Esophagus (tissue), 2 donors: ENCODE data around the gene JMY. TPM values are rescaled to one million over a fixed set of nuclear protein-coding genes. Genes with fewer than 3 reads are reported as not detected.

Experiments
- H3K27ac ChIP-seq, 2 donors: one replicate each; pipeline ENCODE4 v1.5.1; 2013; ENCODE audit warnings: low read depth in 2 of 2, mild to moderate bottlenecking in 2 of 2, inconsistent platforms in 1 of 2, low read length in 1 of 2, moderate library complexity in 1 of 2
- H3K27me3 ChIP-seq, 2 donors: one replicate each; pipeline ENCODE4 v1.6.1; 2013; ENCODE audit warnings: low read length in 2 of 2, control low read depth in 1 of 2, mild to moderate bottlenecking in 1 of 2; ENCODE audit not compliant: insufficient read depth in 2 of 2, control insufficient read depth in 1 of 2
- H3K36me3 ChIP-seq, 2 donors: one replicate each; pipeline ENCODE4 v1.6.1; 2013; ENCODE audit warnings: low read length in 1 of 2; ENCODE audit not compliant: control insufficient read depth in 2 of 2, insufficient read depth in 2 of 2
- H3K4me1 ChIP-seq, 2 donors: one replicate each; pipeline ENCODE4 v1.6.1; 2013; ENCODE audit warnings: low read length in 1 of 2; ENCODE audit not compliant: control insufficient read depth in 2 of 2, insufficient read depth in 2 of 2
- H3K4me3 ChIP-seq, 2 donors: one replicate each; pipeline ENCODE4 v1.5.1; 2013; ENCODE audit warnings: low read length in 2 of 2, mild to moderate bottlenecking in 2 of 2, low read depth in 1 of 2, moderate library complexity in 1 of 2
- H3K9me3 ChIP-seq, 2 donors: one replicate each; pipeline ENCODE4 v1.6.1; 2013; ENCODE audit warnings: mild to moderate bottlenecking in 2 of 2, low read depth in 1 of 2, low read length in 1 of 2, moderate library complexity in 1 of 2; ENCODE audit not compliant: control insufficient read depth in 2 of 2, insufficient read depth in 1 of 2
- WGBS, 2 donors: extraction: QIAGEN DNeasy Blood & Tissue Kit; methylation state at CpG; one replicate each; pipeline ENCODE4 v1.1.7; 2013; 5-methylcytosine and 5-hydroxymethylcytosine counted together
- polyA plus RNA-seq, 2 donors: library from polyadenylated mRNA; stranded (reverse); fragments of 200-250 nt; gene quantifications; one replicate each; pipeline ENCODE4 v1.2.3, GENCODE V29; 2013
- donor health status: healthy with polysubstance abuse.
- donor health status: Bipolar disorder and iron deficiency.

The JMY gene
- polyA plus RNA-seq, 2 donors = 2.3 to 2.5 TPM

GRCh38 chr5:79305706-79306105 is 69.8 kb downstream of the JMY start:
- H3K27ac ChIP-seq = no peak overlapping the region
- H3K9me3 ChIP-seq = no peaks in the 10 kb centered on the region
- no peak overlapping the region for H3K4me3 ChIP-seq
- H3K36me3 ChIP-seq = peaks cover 0 to 6% of the 10 kb centered on the region in 2 donors
- H3K27me3 ChIP-seq = no peaks in the 10 kb centered on the region
- H3K4me1 ChIP-seq = no peaks in the 10 kb centered on the region
- 46 to 74% methylated on average over 1 of the region's 1 CpG for WGBS, 2 donors

DNA sequence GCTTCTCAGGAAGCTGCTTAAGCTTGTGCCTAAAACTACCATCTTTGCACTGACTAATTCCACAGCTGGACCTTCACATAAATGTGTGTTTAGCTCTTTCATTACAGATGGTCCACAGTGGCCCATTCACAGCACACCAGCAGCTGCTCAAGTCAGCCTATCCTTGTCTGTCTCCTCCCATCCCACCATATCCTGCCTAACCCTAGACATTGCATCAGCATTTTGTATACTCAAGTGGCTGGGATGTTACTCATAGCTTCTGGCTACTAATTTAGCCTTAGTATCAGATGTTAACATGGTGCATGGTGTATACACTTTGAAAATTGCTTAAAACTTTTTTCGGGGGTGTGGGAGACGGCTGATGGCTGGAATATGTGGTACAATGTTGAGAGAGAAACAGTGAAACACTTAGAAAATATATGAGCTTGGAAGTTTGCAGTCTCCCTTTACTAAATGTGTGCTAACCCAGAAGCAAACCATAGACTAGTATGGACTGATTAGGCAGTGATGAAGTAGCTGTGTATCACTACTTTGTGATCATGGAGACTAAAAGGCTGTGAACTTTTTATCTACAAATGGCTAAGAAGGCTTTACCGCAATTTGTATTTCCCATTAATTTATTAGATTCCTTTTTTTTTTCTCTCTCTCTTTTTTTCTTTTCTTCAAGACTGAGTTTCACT is 83.1 kb downstream of the JMY start:
- Histone ChIP-seq H3K9me3 (no peaks in the 10 kb centered on the region), H3K27ac (no peak overlapping the region), H3K4me3 (no peak overlapping the region), H3K4me1 (no peaks in the 10 kb centered on the region), H3K27me3 (no peaks in the 10 kb centered on the region), H3K36me3 (peaks cover 0 to 6% of the 10 kb centered on the region in 2 donors)
- 96 to 98% methylated on average over 3 of the region's 3 CpGs for WGBS, 2 donors

- Histone ChIP-seq H3K27me3 (no peaks in the 10 kb centered on the region), H3K9me3 (no peaks in the 10 kb centered on the region), H3K4me3 (no peak overlapping the region), H3K4me1 (no peaks in the 10 kb centered on the region), H3K27ac (no peak overlapping the region), H3K36me3 (no peaks in the 10 kb centered on the region)
- WGBS, 2 donors = 83 to 88% methylated on average over 4 of the region's 4 CpGs
Measured at GRCh38 chr5:79329453-79329852, 93.5 kb downstream of the JMY start.

DNA sequence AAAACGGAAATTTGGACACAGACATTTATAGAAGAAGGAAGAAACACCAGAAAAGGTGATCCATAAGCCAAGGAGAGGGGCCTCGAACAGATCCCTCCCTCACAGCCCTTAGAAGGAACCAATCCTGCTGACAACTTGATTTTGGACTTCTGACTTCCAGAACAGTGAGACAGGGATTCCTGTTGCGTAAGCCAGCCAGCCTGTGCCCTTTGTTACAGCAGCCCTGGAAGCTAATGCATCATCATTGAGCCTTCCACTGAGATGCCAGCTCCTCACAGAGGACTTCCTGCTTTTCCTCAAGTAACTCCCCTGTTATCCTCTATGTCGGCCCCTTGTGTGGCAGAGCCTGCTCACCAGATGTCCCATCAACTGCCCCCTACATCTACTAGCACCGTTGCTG is 94.1 kb downstream of the JMY start:
- no peaks in the 10 kb centered on the region for H3K27me3 ChIP-seq
- 81 to 85% methylated on average over 5 of the region's 5 CpGs for WGBS, 2 donors
- no peak overlapping the region for H3K27ac ChIP-seq
- no peaks in the 10 kb centered on the region for H3K36me3 ChIP-seq
- H3K9me3 ChIP-seq = no peaks in the 10 kb centered on the region
- no peaks in the 10 kb centered on the region for H3K4me1 ChIP-seq
- no peak overlapping the region for H3K4me3 ChIP-seq

GRCh38 chr5:79333852-79334557 is 98.1 kb downstream of the JMY start:
- H3K4me1 ChIP-seq = no peaks in the 10 kb centered on the region
- WGBS, 2 donors = 73 to 79% methylated on average over 10 of the region's 10 CpGs
- H3K27me3 ChIP-seq = no peaks in the 10 kb centered on the region
- no peak overlapping the region for H3K27ac ChIP-seq
- H3K9me3 ChIP-seq = no peaks in the 10 kb centered on the region
- no peaks in the 10 kb centered on the region for H3K36me3 ChIP-seq
- H3K4me3 ChIP-seq = no peak overlapping the region

- 84 to 86% methylated on average over 6 of the region's 6 CpGs for WGBS, 2 donors
Measured at GRCh38 chr5:79346420-79346824, 110.5 kb downstream of the JMY start.

DNA sequence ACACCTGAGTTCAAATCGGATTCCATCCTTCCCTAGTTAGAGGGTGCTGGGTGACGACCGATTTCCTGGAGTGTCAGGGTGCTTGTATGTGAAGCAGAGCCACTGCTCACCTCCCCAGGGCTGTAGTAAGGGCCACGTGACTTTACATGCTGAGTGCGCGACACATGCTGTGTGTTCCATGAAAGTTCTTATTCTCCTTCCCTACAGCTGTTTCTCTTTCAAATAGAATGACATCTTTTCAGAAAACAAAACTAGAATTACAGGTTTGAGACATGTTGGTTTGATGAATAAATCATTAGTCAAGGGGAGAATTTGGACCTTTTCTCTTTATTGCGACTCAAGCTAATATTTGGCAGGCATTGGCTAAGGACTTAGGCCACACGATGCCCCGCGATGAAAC is 113.1 kb downstream of the JMY start:
- Histone ChIP-seq H3K36me3 (no peaks in the 10 kb centered on the region), H3K27me3 (no peaks in the 10 kb centered on the region), H3K27ac (no peak overlapping the region), H3K9me3 (no peaks in the 10 kb centered on the region), H3K4me1 (no peaks in the 10 kb centered on the region), H3K4me3 (no peak overlapping the region)
- WGBS, 2 donors = 56 to 65% methylated on average over 10 of the region's 10 CpGs

More at GRCh38 chr5:79346420-79346824, 110.5 kb downstream of the JMY start:
- H3K27ac ChIP-seq = no peak overlapping the region
- H3K36me3 ChIP-seq = no peaks in the 10 kb centered on the region
- H3K4me1 ChIP-seq = no peaks in the 10 kb centered on the region
- H3K9me3 ChIP-seq = no peaks in the 10 kb centered on the region
- H3K27me3 ChIP-seq = no peaks in the 10 kb centered on the region
- no peak overlapping the region for H3K4me3 ChIP-seq

DNA sequence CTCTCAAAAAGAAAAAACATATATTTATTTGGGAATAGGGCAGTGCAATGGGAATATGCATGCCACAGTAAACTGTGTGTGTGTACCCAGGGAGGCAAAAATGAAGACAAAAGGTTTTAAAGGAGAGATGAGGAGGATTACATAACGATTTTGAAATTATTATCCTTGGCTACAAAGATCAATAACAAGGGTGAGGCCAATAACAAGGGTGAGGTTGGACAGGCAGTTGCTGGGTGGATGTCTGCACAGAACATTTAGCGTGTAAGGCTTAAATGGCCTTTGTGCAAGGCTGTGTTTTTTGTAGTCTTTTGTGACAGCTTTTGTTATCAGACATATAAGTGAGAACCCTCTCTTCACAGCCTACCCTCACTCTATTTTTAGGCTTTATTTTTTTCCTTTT is 114.0 kb downstream of the JMY start:
- no peaks in the 10 kb centered on the region for H3K4me1 ChIP-seq
- no peaks in the 10 kb centered on the region for H3K9me3 ChIP-seq
- WGBS, 2 donors = 62 to 69% methylated on average over 2 of the region's 2 CpGs
- H3K27ac ChIP-seq = no peak overlapping the region
- H3K4me3 ChIP-seq = no peak overlapping the region
- no peaks in the 10 kb centered on the region for H3K36me3 ChIP-seq
- no peaks in the 10 kb centered on the region for H3K27me3 ChIP-seq

DNA sequence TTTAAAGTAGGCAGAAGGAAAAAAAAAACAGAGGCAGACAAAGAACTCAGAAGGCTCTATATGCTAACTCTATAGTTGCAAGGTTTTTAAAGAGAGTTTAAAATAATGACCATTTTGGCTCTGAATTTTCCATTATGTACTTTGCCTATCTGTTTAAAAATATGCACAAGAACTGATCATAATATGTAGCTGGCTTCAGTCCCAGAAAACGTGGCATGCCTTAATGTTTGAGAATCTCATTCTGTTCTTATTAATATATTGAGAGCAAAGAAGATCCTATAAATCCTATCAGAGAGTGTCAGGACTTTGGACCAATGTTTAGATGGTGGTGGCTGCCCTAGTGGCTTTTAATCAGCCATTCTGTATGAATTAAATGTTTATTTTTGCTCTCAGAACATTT is 121.5 kb downstream of the JMY start:
- no peak overlapping the region for H3K4me3 ChIP-seq
- H3K27me3 ChIP-seq = no peaks in the 10 kb centered on the region
- H3K36me3 ChIP-seq = no peaks in the 10 kb centered on the region
- WGBS, 2 donors = 5 to 11% methylated on average over 1 of the region's 1 CpG
- H3K4me1 ChIP-seq = no peaks in the 10 kb centered on the region
- H3K27ac ChIP-seq = no peak overlapping the region
- H3K9me3 ChIP-seq = no peaks in the 10 kb centered on the region
